Vagina (tissue), 2 donors: Measurements from ENCODE around the gene ALK. TPM values are rescaled to one million over a fixed set of nuclear protein-coding genes. Genes with fewer than 3 reads are reported as not detected.

Source experiments
- DNase-seq, 2 donors: peaks; one replicate each; pipeline ENCODE4 v3.0.0-alpha.2; 2017; ENCODE audit errors: extremely low spot score in 2 of 2
- H3K27ac ChIP-seq: fragments of 200-600 bp; sonication (generic); one replicate; pipeline ENCODE4 v1.5.1; 2019
- H3K27me3 ChIP-seq: fragments of 200-600 bp; sonication (generic); one replicate; pipeline ENCODE4 v1.5.1; 2019
- H3K36me3 ChIP-seq, 2 donors: fragments of 200-600 bp; sonication (generic); one replicate each; pipeline ENCODE4 v1.5.1; 2017 to 2019
- H3K4me1 ChIP-seq: fragments of 200-600 bp; sonication (generic); one replicate; pipeline ENCODE4 v1.5.1; 2019
- H3K4me3 ChIP-seq, 2 donors: fragments of 200-600 bp; sonication (generic); 1 replicate in 1 of 2; 2 replicates in 1 of 2; pipeline ENCODE4 v1.5.1; 2016 to 2019
- H3K9me3 ChIP-seq: fragments of 200-600 bp; sonication (generic); one replicate; pipeline ENCODE4 v1.5.1; 2019
- CTCF ChIP-seq, 3 experiments: fragments of 450-650 bp in 2 of 3; fragments of 200-600 bp in 1 of 3; sonication (generic) in 1 of 3; IDR thresholded peaks; one replicate each; pipeline ENCODE4 v1.5.1; 2017 to 2019; ENCODE audit warnings: antibody characterized with exemption in 3 of 3, mild to moderate bottlenecking in 2 of 3, moderate library complexity in 2 of 3
- POLR2A ChIP-seq, 2 donors: fragments of 450-650 bp; IDR thresholded peaks; one replicate each; pipeline ENCODE4 v1.6.1; 2017; ENCODE audit warnings: antibody characterized with exemption in 2 of 2, mild to moderate bottlenecking in 2 of 2, moderate library complexity in 2 of 2
- POLR2AphosphoS5 ChIP-seq, 2 donors: sonication (generic); formaldehyde crosslinking; IDR thresholded peaks; one replicate each; pipeline ENCODE4 v1.9.0; 2017; ENCODE audit warnings: antibody characterized with exemption in 2 of 2, mild to moderate bottlenecking in 2 of 2, low read depth in 1 of 2; ENCODE audit not compliant: insufficient read depth in 1 of 2
- intact Hi-C: fragments of 100-400 bp; cut with DNase I; formaldehyde crosslinking; loops from one replicate; pipeline ENCODE4 v1.15.1; 2023
- total RNA-seq: library from RNA; depleted of rRNA; stranded (reverse); fragments of >200 nt; gene quantifications from one replicate; pipeline ENCODE4 v1.2.3, GENCODE V29; 2016

Gene ALK
- total RNA-seq, 1 donor from 2014 or later, result 0.74 TPM

GRCh38 chr2:29526587-29527586 lies 394.5 kb downstream of the ALK start:
- Histone ChIP-seq H3K36me3 (no peaks in the 10 kb centered on the region), H3K4me1 (no peaks in the 10 kb centered on the region), H3K27ac (no peak overlapping the region), H3K4me3 (no peak overlapping the region), H3K9me3 (no peaks in the 10 kb centered on the region), H3K27me3 (no peaks in the 10 kb centered on the region)
- no peak for TF ChIP-seq POLR2AphosphoS5 (IDR thresholded peaks at IDR 0.05; ENCODE audit: insufficient read depth in 1 of 2, low read depth in 1 of 2)
- TF ChIP-seq POLR2A (IDR thresholded peaks at IDR 0.05), result no peak
- no peak for TF ChIP-seq CTCF (IDR thresholded peaks at IDR 0.05)
- intact Hi-C loops, result no loop called here
- DNase-seq, result no peak

- intact Hi-C loops, result no loop called here
- TF ChIP-seq POLR2A (IDR thresholded peaks at IDR 0.05) (no peak), POLR2AphosphoS5 (IDR thresholded peaks at IDR 0.05; ENCODE audit: insufficient read depth in 1 of 2, low read depth in 1 of 2) (no peak), CTCF (IDR thresholded peaks at IDR 0.05) (no peak)
- Histone ChIP-seq H3K27ac (no peak overlapping the region), H3K36me3 (no peaks in the 10 kb centered on the region), H3K9me3 (no peaks in the 10 kb centered on the region), H3K27me3 (no peaks in the 10 kb centered on the region), H3K4me3 (no peak overlapping the region), H3K4me1 (no peaks in the 10 kb centered on the region)
- no peak for DNase-seq
Measured at GRCh38 chr2:29525921-29526320, 395.5 kb downstream of the ALK start.

GRCh38 chr2:29524652-29525051 lies 396.7 kb downstream of the ALK start:
- TF ChIP-seq POLR2AphosphoS5 (IDR thresholded peaks at IDR 0.05; ENCODE audit: insufficient read depth in 1 of 2, low read depth in 1 of 2) (no peak), POLR2A (IDR thresholded peaks at IDR 0.05) (no peak), CTCF (IDR thresholded peaks at IDR 0.05) (no peak)
- Histone ChIP-seq H3K9me3 (no peaks in the 10 kb centered on the region), H3K4me3 (no peak overlapping the region), H3K36me3 (no peaks in the 10 kb centered on the region), H3K27ac (no peak overlapping the region), H3K4me1 (no peaks in the 10 kb centered on the region), H3K27me3 (no peaks in the 10 kb centered on the region)
- intact Hi-C loops, result no loop called here
- no peak for DNase-seq

- intact Hi-C loops, result no loop called here
- Histone ChIP-seq H3K4me3 (no peak overlapping the region), H3K27ac (no peak overlapping the region), H3K4me1 (no peaks in the 10 kb centered on the region), H3K9me3 (no peaks in the 10 kb centered on the region), H3K36me3 (no peaks in the 10 kb centered on the region), H3K27me3 (no peaks in the 10 kb centered on the region)
- peak in 1 of 2 donors; percentile 67 for DNase-seq
- no peak for TF ChIP-seq CTCF (IDR thresholded peaks at IDR 0.05)
- no peak for TF ChIP-seq POLR2A (IDR thresholded peaks at IDR 0.05)
- no peak for TF ChIP-seq POLR2AphosphoS5 (IDR thresholded peaks at IDR 0.05; ENCODE audit: insufficient read depth in 1 of 2, low read depth in 1 of 2)
Measured at GRCh38 chr2:29522951-29523669, 398.3 kb downstream of the ALK start.
